Body of pancreas (tissue), 4 donors: ENCODE data around the gene PAPSS1.

Experiments
- CTCF ChIP-seq, 7 experiments: fragments of 450-650 bp in 4 of 7; fragments of 200-600 bp in 3 of 7; sonication (generic) in 3 of 7; IDR thresholded peaks; one replicate each; pipeline ENCODE4 v1.5.1; 2016 to 2019; ENCODE audit warnings: antibody characterized with exemption in 7 of 7
- POLR2A ChIP-seq, 3 donors: fragments of 450-650 bp; IDR thresholded peaks; one replicate each; pipeline ENCODE4 v1.6.1; 2016; ENCODE audit warnings: antibody characterized with exemption in 3 of 3, mild to moderate bottlenecking in 2 of 3

GRCh38 chr4:107742791-107743190, 22.8 kb upstream of the PAPSS1 start:
- TF ChIP-seq POLR2A (IDR thresholded peaks at IDR 0.05) (no peak), CTCF (IDR thresholded peaks at IDR 0.05) (no peak)
